HepG2 (cell line): ENCODE measurements around the gene C14orf119. TPM values are rescaled to one million over a fixed set of nuclear protein-coding genes. Genes with fewer than 3 reads are reported as not detected.
A peak's percentile ranks its signal among the peaks of the same experiment; 100 is the strongest.

ENCODE experiments used
- DR1 ChIP-seq: sonication (generic); formaldehyde crosslinking; IDR thresholded peaks from 2 replicates; pipeline ENCODE4 v1.8.0; 2021; ENCODE audit warnings: mild to moderate bottlenecking, missing genetic modification reagents, inconsistent platforms
- EP300 ChIP-seq, 3 experiments: sonication (generic) in 1 of 3; formaldehyde crosslinking in 1 of 3; IDR thresholded peaks; 2 replicates each; pipeline versions ENCODE4 v1.5.1 to v1.6.1; 2011 to 2020; ENCODE audit warnings: low read depth in 2 of 3, low read length in 2 of 3, borderline replicate concordance in 1 of 3, improper control_type of control experiment in 1 of 3, mild to moderate bottlenecking in 1 of 3, missing genetic modification reagents in 1 of 3, moderate library complexity in 1 of 3
- KDM1A ChIP-seq: IDR thresholded peaks from 2 replicates; pipeline ENCODE4 v1.6.1; 2016; ENCODE audit warnings: missing compliant biosample characterization
- MED1 ChIP-seq: sonication (generic); formaldehyde crosslinking; IDR thresholded peaks from 2 replicates; pipeline ENCODE4 v1.4.0; 2020; ENCODE audit warnings: missing genetic modification reagents
- MXD4 ChIP-seq: IDR thresholded peaks from 2 replicates; pipeline ENCODE4 v1.6.1; 2016; ENCODE audit warnings: mild to moderate bottlenecking, missing biosample characterization, missing genetic modification reagents
- RFX3 ChIP-seq: IDR thresholded peaks from 2 replicates; pipeline ENCODE4 v1.6.1; 2016; ENCODE audit warnings: missing biosample characterization, missing genetic modification reagents
- RFXAP ChIP-seq: sonication (generic); formaldehyde crosslinking; IDR thresholded peaks from 2 replicates; pipeline ENCODE4 v1.4.0; 2020; ENCODE audit warnings: missing genetic modification reagents, borderline replicate concordance
- SKI ChIP-seq: fragments of 450-650 bp; IDR thresholded peaks from one replicate; pipeline ENCODE4 v1.6.1; 2018; ENCODE audit warnings: mild to moderate bottlenecking; ENCODE audit not compliant: partially characterized antibody
- TCF7 ChIP-seq: sonication (generic); IDR thresholded peaks from 2 replicates; pipeline ENCODE4 v1.6.1; 2016; ENCODE audit warnings: antibody characterized with exemption, low read depth
- ZFP1 ChIP-seq: IDR thresholded peaks from 2 replicates; pipeline ENCODE4 v1.6.1; 2016
- ZNF260 ChIP-seq: sonication (generic); formaldehyde crosslinking; IDR thresholded peaks from 2 replicates; pipeline ENCODE4 v1.4.0; 2020; ENCODE audit warnings: missing genetic modification reagents, low read depth, mild to moderate bottlenecking, borderline replicate concordance
- ZNF343 ChIP-seq: sonication (generic); formaldehyde crosslinking; IDR thresholded peaks from 2 replicates; pipeline ENCODE4 v1.4.0; 2020; ENCODE audit warnings: mild to moderate bottlenecking, missing genetic modification reagents
- ZNF350 ChIP-seq: sonication (generic); formaldehyde crosslinking; IDR thresholded peaks from 2 replicates; pipeline ENCODE4 v1.4.0; 2020; ENCODE audit warnings: mild to moderate bottlenecking, low read depth, missing genetic modification reagents, borderline replicate concordance
- polyA plus RNA-seq, 8 experiments: library from polyadenylated mRNA; depleted of rRNA in 3 of 8; stranded (reverse) in 7 of 8; unstranded in 1 of 8; fragments of >200 nt; fragmentation: Illumina TruSeq in 4 of 8; extraction: Trizol in 4 of 8; gene quantifications; 2 replicates each; pipeline versions ENCODE4 v1.2.1 to v1.2.3, GENCODE V29; 2011 to 2016; ENCODE audit warnings: low read depth in 4 of 8, missing spikeins in 1 of 8, mixed read lengths in 1 of 8; ENCODE audit not compliant: insufficient read depth in 1 of 8
- total RNA-seq, 5 experiments: library from RNA; depleted of rRNA; stranded (reverse); fragments of >200 nt; fragmentation: Illumina TruSeq; extraction: Trizol; gene quantifications; 2 replicates each; pipeline ENCODE4 v1.2.3, GENCODE V29; 2016; ENCODE audit warnings: low read depth in 1 of 5
- TF ChIP-seq, protein P1 (sequence below), 2 experiments: sonication (generic) in 1 of 2; formaldehyde crosslinking in 1 of 2; IDR thresholded peaks; 2 replicates each; pipeline versions ENCODE4 v1.6.1 to v1.9.0; 2014 to 2022; ENCODE audit warnings: antibody characterized with exemption in 1 of 2, borderline replicate concordance in 1 of 2, inconsistent platforms in 1 of 2, low read depth in 1 of 2, missing genetic modification reagents in 1 of 2
- TF ChIP-seq, protein P2 (sequence below): sonication (generic); formaldehyde crosslinking; IDR thresholded peaks from 2 replicates; pipeline ENCODE4 v1.8.1; 2022; ENCODE audit warnings: low read depth, mild to moderate bottlenecking, missing genetic modification reagents
- TF ChIP-seq, protein P3 (sequence below): sonication (generic); formaldehyde crosslinking; IDR thresholded peaks from 2 replicates; pipeline ENCODE4 v1.4.0; 2020; ENCODE audit warnings: missing genetic modification reagents, mild to moderate bottlenecking, borderline replicate concordance
- TF ChIP-seq, protein P4 (sequence below): IDR thresholded peaks from 2 replicates; pipeline ENCODE4 v1.6.1; 2018; ENCODE audit warnings: missing genetic modification reagents

Gene C14orf119
- total and polyA plus RNA-seq, 2 of the 13 experiments (the other 11 are each of a cell fraction or from before 2014, with no cell fraction given): 117 to 206 TPM

DNA sequence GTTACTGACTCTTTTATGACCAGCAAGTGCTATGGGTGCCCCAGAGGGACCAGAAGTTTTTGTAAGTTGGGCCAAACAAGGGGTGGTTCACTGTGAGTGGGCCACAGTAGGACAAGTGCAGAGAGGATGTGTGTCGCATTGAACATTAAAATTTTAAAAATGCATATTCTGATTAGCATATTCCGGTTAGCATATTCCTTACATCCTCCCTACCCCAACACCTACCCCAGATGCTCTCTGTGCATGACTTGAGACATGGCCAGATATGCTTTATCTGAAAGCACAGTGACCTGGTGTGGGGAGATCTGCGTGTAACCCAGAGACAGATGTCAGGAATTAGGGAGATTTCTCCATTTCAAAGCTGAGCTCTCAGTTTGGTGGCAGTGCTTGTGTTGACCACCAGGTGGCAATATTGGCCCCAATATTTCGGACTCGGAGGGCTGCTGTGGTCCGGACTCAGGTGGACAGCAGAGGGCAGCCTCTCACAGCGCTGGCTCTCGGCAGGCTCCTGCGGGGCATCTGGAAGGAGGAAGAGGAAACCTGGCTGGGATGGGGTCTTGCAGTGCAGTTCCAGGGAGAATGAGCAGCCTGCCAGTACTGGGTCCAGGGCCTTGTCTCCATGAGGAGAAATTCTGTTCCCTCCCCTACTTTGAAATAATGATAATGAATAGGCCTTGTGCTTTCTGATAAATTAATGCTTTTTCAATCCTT, 25.4 kb downstream of the C14orf119 start (continued):
- TF ChIP-seq RFX3 (CRISPR knock-in tag) (0 out of 2 replicates have a peak, but pooled peaks have one; percentile 41), ZNF260 (CRISPR knock-in tag) (no peak), EP300 (IDR thresholded peaks at IDR 0.05; ENCODE audit: low read depth in 2 of 2, low read length in 2 of 2) (no peak), EP300 (CRISPR knock-in tag; IDR thresholded peaks at IDR 0.05; ENCODE audit: borderline replicate concordance) (peak; percentile 65; the same call in 1 of the 2 replicates), MXD4 (CRISPR knock-in tag) (peak; percentile 33; the same call in 1 of the 2 replicates), ZFP1 (CRISPR knock-in tag) (peak; percentile 94), RFXAP (CRISPR knock-in tag) (peak; percentile 52; the same call in 1 of the 2 replicates), KDM1A (CRISPR knock-in tag) (peak; percentile 65), TCF7 (peak; percentile 20; the same call in 1 of the 2 replicates), ZNF350 (peak; percentile 88), ZNF343 (0 out of 2 replicates have a peak, but pooled peaks have one; percentile 46), MED1 (CRISPR knock-in tag) (peak; percentile 69), DR1 (no peak), SKI (no peak)
- TF ChIP-seq, protein P1, sequence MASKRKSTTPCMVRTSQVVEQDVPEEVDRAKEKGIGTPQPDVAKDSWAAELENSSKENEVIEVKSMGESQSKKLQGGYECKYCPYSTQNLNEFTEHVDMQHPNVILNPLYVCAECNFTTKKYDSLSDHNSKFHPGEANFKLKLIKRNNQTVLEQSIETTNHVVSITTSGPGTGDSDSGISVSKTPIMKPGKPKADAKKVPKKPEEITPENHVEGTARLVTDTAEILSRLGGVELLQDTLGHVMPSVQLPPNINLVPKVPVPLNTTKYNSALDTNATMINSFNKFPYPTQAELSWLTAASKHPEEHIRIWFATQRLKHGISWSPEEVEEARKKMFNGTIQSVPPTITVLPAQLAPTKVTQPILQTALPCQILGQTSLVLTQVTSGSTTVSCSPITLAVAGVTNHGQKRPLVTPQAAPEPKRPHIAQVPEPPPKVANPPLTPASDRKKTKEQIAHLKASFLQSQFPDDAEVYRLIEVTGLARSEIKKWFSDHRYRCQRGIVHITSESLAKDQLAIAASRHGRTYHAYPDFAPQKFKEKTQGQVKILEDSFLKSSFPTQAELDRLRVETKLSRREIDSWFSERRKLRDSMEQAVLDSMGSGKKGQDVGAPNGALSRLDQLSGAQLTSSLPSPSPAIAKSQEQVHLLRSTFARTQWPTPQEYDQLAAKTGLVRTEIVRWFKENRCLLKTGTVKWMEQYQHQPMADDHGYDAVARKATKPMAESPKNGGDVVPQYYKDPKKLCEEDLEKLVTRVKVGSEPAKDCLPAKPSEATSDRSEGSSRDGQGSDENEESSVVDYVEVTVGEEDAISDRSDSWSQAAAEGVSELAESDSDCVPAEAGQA (IDR thresholded peaks at IDR 0.05; ENCODE audit: low read depth): peak; percentile 60; the same call in 1 of the 2 replicates
- TF ChIP-seq, protein P1 (CRISPR knock-in tag; IDR thresholded peaks at IDR 0.05; ENCODE audit: borderline replicate concordance): no peak
- TF ChIP-seq, protein P2, sequence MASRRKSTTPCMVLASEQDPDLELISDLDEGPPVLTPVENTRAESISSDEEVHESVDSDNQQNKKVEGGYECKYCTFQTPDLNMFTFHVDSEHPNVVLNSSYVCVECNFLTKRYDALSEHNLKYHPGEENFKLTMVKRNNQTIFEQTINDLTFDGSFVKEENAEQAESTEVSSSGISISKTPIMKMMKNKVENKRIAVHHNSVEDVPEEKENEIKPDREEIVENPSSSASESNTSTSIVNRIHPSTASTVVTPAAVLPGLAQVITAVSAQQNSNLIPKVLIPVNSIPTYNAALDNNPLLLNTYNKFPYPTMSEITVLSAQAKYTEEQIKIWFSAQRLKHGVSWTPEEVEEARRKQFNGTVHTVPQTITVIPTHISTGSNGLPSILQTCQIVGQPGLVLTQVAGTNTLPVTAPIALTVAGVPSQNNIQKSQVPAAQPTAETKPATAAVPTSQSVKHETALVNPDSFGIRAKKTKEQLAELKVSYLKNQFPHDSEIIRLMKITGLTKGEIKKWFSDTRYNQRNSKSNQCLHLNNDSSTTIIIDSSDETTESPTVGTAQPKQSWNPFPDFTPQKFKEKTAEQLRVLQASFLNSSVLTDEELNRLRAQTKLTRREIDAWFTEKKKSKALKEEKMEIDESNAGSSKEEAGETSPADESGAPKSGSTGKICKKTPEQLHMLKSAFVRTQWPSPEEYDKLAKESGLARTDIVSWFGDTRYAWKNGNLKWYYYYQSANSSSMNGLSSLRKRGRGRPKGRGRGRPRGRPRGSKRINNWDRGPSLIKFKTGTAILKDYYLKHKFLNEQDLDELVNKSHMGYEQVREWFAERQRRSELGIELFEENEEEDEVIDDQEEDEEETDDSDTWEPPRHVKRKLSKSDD (CRISPR knock-in tag): 0 out of 2 replicates have a peak, but pooled peaks have one; percentile 57
- TF ChIP-seq, protein P3, sequence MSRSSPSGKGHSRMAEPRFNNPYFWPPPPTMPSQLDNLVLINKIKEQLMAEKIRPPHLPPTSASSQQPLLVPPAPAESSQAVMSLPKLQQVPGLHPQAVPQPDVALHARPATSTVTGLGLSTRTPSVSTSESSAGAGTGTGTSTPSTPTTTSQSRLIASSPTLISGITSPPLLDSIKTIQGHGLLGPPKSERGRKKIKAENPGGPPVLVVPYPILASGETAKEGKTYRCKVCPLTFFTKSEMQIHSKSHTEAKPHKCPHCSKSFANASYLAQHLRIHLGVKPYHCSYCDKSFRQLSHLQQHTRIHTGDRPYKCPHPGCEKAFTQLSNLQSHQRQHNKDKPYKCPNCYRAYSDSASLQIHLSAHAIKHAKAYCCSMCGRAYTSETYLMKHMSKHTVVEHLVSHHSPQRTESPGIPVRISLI: peak; percentile 19; the same call in 1 of the 2 replicates
- TF ChIP-seq, protein P4, sequence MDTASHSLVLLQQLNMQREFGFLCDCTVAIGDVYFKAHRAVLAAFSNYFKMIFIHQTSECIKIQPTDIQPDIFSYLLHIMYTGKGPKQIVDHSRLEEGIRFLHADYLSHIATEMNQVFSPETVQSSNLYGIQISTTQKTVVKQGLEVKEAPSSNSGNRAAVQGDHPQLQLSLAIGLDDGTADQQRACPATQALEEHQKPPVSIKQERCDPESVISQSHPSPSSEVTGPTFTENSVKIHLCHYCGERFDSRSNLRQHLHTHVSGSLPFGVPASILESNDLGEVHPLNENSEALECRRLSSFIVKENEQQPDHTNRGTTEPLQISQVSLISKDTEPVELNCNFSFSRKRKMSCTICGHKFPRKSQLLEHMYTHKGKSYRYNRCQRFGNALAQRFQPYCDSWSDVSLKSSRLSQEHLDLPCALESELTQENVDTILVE (CRISPR knock-in tag): peak; percentile 79; the same call in 1 of the 2 replicates
